HFFc6 (cell line): ENCODE measurements around the gene SLC16A8. TPM values are rescaled to one million over a fixed set of nuclear protein-coding genes. Genes with fewer than 3 reads are reported as not detected.

Experiments used
- DNase-seq: peaks from one replicate; pipeline ENCODE4 v3.0.0-alpha.2; 2018
- H3K27ac Mint-ChIP-seq: 2 replicates; pipeline ENCODE4 v1.8.0; 2020; ENCODE audit warnings: mild to moderate bottlenecking, mixed read lengths
- H3K27me3 Mint-ChIP-seq: 2 replicates; pipeline ENCODE4 v1.8.0; 2021; ENCODE audit warnings: mild to moderate bottlenecking, moderate library complexity, mixed read lengths; ENCODE audit not compliant: insufficient read depth
- H3K36me3 Mint-ChIP-seq: 2 replicates; pipeline ENCODE4 v1.8.0; 2021; ENCODE audit warnings: low read depth, mixed read lengths
- H3K4me1 Mint-ChIP-seq: 2 replicates; pipeline ENCODE4 v1.8.0; 2020; ENCODE audit warnings: low read depth, mixed read lengths
- H3K4me3 Mint-ChIP-seq: 2 replicates; pipeline ENCODE4 v1.8.0; 2020; ENCODE audit warnings: mild to moderate bottlenecking, moderate library complexity, mixed read lengths
- H3K9me3 Mint-ChIP-seq: 2 replicates; pipeline ENCODE4 v1.8.0; 2020; ENCODE audit warnings: mild to moderate bottlenecking, mixed read lengths
- total RNA-seq, 6 experiments: library from RNA; stranded (reverse); fragmentation: NEBNext Ultra II Directional; extraction: Animal tissue kit (Norgen Biotek cat#: 25700); gene quantifications; 2 replicates in 1 of 6; 3 replicates in 5 of 6; pipeline ENCODE4 v1.2.3, GENCODE V29; 2021
- TF ChIP-seq, protein P1 (sequence below): fragments of 200-600 bp; sonication (generic); IDR thresholded peaks from 2 replicates; pipeline ENCODE4 v1.5.0; 2021; ENCODE audit warnings: antibody characterized with exemption, mild to moderate bottlenecking

Gene SLC16A8
- total RNA-seq, 6 experiments from 2014 or later, result not detected

DNA sequence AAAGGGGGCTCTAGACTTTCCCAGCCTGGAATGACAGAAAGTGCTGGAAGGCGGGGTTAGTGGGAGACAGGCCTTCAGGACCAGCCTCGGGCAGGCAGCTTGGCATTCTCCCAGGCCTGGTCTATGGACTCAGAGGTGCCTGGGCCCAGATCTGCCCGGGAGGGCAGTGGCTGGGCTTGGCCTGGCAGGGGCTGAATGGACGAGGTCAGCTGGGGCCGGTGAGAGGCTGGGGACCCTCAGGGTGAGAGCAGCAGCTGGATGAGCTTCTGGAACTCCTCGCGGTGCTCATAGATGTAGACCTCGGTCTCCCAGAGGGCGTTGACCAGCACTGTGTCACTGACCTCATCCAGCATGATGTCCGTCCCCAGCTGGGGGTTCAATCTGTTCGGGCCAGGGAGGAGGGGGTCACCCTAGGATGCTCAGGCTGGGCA, 28.0 kb upstream of the SLC16A8 start:
- H3K9me3 Mint-ChIP-seq, result peaks cover 3% of the 10 kb centered on the region; the same call in 1 of the 2 replicates

DNA sequence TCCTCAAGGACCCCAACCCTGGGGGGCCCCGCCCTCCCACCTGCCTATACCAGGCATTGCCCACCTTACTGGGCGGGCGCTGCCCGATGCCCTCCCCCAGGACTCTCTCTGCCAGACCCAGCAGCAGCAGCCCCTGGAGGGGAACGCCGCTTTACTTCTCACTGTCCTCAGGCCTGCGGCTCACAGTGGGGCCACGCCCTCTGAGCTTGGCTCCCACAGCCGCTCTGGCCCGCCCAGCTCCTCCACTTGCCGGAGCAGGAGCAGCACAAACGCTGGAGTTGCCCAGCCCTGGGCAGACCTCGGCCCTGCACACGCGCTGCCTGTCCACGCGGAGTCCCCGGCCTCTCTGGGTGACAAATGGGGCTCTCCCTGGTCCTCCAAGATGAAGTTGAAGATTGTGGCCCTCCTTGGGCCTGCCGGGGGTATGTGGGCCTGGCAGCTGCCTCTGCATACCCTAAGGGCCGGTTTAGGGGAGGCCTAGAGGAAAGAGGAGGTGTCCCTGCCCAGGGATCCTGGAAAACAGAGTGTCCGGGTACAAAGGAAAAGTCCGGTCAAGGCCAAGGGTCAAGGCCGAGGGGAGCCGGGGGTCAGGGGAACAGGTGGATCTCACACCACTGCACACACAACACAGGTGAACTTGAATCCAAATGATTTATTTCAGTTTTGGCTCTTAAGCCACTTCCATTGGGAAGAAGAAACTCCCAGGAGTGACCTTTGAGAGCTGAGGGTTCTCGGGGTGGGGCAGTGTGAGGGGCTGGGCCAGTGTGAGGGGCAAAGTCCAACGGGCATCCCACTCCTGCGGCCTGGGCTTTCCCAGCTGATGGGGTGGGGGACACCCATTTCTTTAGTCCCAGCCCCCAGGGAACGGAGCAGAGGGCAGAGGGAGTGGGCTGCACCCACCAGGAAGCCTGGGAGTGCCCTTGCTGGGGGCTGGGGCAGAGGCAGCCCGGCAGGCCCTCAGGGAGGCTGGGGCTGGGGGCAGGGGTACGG, 27.2 kb upstream of the SLC16A8 start:
- H3K36me3 Mint-ChIP-seq, result no peaks in the 10 kb centered on the region
- TF ChIP-seq, protein P1, sequence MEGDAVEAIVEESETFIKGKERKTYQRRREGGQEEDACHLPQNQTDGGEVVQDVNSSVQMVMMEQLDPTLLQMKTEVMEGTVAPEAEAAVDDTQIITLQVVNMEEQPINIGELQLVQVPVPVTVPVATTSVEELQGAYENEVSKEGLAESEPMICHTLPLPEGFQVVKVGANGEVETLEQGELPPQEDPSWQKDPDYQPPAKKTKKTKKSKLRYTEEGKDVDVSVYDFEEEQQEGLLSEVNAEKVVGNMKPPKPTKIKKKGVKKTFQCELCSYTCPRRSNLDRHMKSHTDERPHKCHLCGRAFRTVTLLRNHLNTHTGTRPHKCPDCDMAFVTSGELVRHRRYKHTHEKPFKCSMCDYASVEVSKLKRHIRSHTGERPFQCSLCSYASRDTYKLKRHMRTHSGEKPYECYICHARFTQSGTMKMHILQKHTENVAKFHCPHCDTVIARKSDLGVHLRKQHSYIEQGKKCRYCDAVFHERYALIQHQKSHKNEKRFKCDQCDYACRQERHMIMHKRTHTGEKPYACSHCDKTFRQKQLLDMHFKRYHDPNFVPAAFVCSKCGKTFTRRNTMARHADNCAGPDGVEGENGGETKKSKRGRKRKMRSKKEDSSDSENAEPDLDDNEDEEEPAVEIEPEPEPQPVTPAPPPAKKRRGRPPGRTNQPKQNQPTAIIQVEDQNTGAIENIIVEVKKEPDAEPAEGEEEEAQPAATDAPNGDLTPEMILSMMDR, result no peak
- H3K9me3 Mint-ChIP-seq, result peaks cover 3% of the 10 kb centered on the region; the same call in 1 of the 2 replicates
- H3K27me3 Mint-ChIP-seq, result peaks cover 5% of the 10 kb centered on the region
- no peak overlapping the region for H3K4me3 Mint-ChIP-seq
- DNase-seq, result no peak
- no peak overlapping the region for H3K27ac Mint-ChIP-seq
- peaks cover 22% of the 10 kb centered on the region for H3K4me1 Mint-ChIP-seq

More for the DNA sequence above, 28.0 kb upstream of the SLC16A8 start:
- H3K4me1 Mint-ChIP-seq, result peaks cover 22% of the 10 kb centered on the region
- TF ChIP-seq, protein P1, result no peak
- peaks cover 5% of the 10 kb centered on the region for H3K27me3 Mint-ChIP-seq
- no peak overlapping the region for H3K27ac Mint-ChIP-seq
- H3K4me3 Mint-ChIP-seq, result no peak overlapping the region
- H3K36me3 Mint-ChIP-seq, result no peaks in the 10 kb centered on the region
- no peak for DNase-seq

- no peak within 1 kb of the TSS for H3K27ac Mint-ChIP-seq
- TF ChIP-seq, protein P1, result no peak
- peaks cover 5% of the 10 kb centered on the region for H3K27me3 Mint-ChIP-seq
- H3K4me1 Mint-ChIP-seq, result peaks cover 22% of the 10 kb centered on the region
- no peak within 1 kb of the TSS for H3K4me3 Mint-ChIP-seq
- peaks cover 3% of the 10 kb centered on the region; the same call in 1 of the 2 replicates for H3K9me3 Mint-ChIP-seq
- no peaks in the 10 kb centered on the region for H3K36me3 Mint-ChIP-seq
- DNase-seq, result no peak
These were observed 26.3 kb upstream of the SLC16A8 start, which contains the start of gene BAIAP2L2 for GRCh38 chr22:38110008-38110862. Gene BAIAP2L2, minus strand, starts transcription at chr22:38110684. Its CDS starts 159 bp downstream, at chr22:38110525.

- Mint-ChIP-seq H3K9me3 (peaks cover 3% of the 10 kb centered on the region; the same call in 1 of the 2 replicates), H3K4me1 (peaks cover 18% of the 10 kb centered on the region), H3K27ac (no peak overlapping the region), H3K4me3 (no peak overlapping the region), H3K36me3 (no peaks in the 10 kb centered on the region), H3K27me3 (peaks cover 5% of the 10 kb centered on the region)
- TF ChIP-seq, protein P1, result no peak
- DNase-seq, result no peak
These were observed 25.5 kb upstream of the SLC16A8 start for GRCh38 chr22:38109371-38110001.
